ENCODE results near the gene RSPH6A. TPM values are rescaled to one million over a fixed set of nuclear protein-coding genes. Genes with fewer than 3 reads are reported as not detected.
A peak's percentile ranks its signal among the peaks of the same experiment; 100 is the strongest.

The RSPH6A gene
- total and polyA plus RNA-seq, 2 of the 13 experiments (the other 11 are each of a cell fraction or from before 2014, with no cell fraction given), result 0.07 TPM; not detected in 1

- TF ChIP-seq HNF1B (CRISPR knock-in tag; IDR thresholded peaks at IDR 0.05), result peak; percentile 58
- no peak; the same call in none of the 2 replicates for TF ChIP-seq ZSCAN21 (CRISPR knock-in tag; IDR thresholded peaks at IDR 0.05; ENCODE audit: borderline replicate concordance)
- no peak for TF ChIP-seq MBNL3 (CRISPR knock-in tag; conservative IDR thresholded peaks at IDR 0.05)
- TF ChIP-seq ZNF737 (CRISPR knock-in tag; IDR thresholded peaks at IDR 0.05; ENCODE audit: borderline replicate concordance), result no peak
- no peak; the same call in 1 of the 2 replicates for TF ChIP-seq ZSCAN5A (CRISPR knock-in tag; IDR thresholded peaks at IDR 0.05; ENCODE audit: borderline replicate concordance)
- TF ChIP-seq GABPB1 (CRISPR knock-in tag; IDR thresholded peaks at IDR 0.05), result peak; percentile 78
- 0 out of 2 replicates have a peak, but pooled peaks have one; percentile 36 for TF ChIP-seq GTF3A (CRISPR knock-in tag; conservative IDR thresholded peaks at IDR 0.05)
- no peak for TF ChIP-seq TBP (CRISPR knock-in tag; IDR thresholded peaks at IDR 0.05)
- 0 out of 2 replicates have a peak, but pooled peaks have one; percentile 44 for TF ChIP-seq LBX2 (CRISPR knock-in tag; IDR thresholded peaks at IDR 0.05; ENCODE audit: borderline replicate concordance)
- TF ChIP-seq TBL1XR1 (IDR thresholded peaks at IDR 0.05; ENCODE audit: borderline replicate concordance, low read length, partially characterized antibody), result no peak
- 0 out of 2 replicates have a peak, but pooled peaks have one; percentile 90 for TF ChIP-seq ZNF510 (CRISPR knock-in tag; IDR thresholded peaks at IDR 0.05; ENCODE audit: low read depth)
- 0 out of 2 replicates have a peak, but pooled peaks have one; percentile 75 for TF ChIP-seq TEF (CRISPR knock-in tag; IDR thresholded peaks at IDR 0.05)
- 0 out of 2 replicates have a peak, but pooled peaks have one; percentile 35 for TF ChIP-seq ARID5B (CRISPR knock-in tag; IDR thresholded peaks at IDR 0.05)
- no peak for TF ChIP-seq ZBTB10 (CRISPR knock-in tag; IDR thresholded peaks at IDR 0.05; ENCODE audit: borderline replicate concordance)
Measured at GRCh38 chr19:45770192-45771101, 44.7 kb downstream of the RSPH6A start (continued).

All from HepG2 (cell line).